Peyer's patch (tissue), 4 donors: ENCODE results near the gene PIGBOS1.

Source experiments
- CTCF ChIP-seq, 6 experiments: fragments of 450-650 bp in 4 of 6; fragments of 200-600 bp in 2 of 6; sonication (generic) in 1 of 6; IDR thresholded peaks; one replicate each; pipeline ENCODE4 v1.5.1; 2017 to 2019; ENCODE audit warnings: antibody characterized with exemption in 6 of 6, mild to moderate bottlenecking in 3 of 6, moderate library complexity in 1 of 6
- POLR2A ChIP-seq, 2 donors: fragments of 450-650 bp; IDR thresholded peaks; one replicate each; pipeline ENCODE4 v1.5.1; 2017; ENCODE audit warnings: antibody characterized with exemption in 2 of 2, mild to moderate bottlenecking in 2 of 2, moderate library complexity in 2 of 2

- TF ChIP-seq CTCF (IDR thresholded peaks at IDR 0.05) (no peak), POLR2A (IDR thresholded peaks at IDR 0.05) (no peak)
Observed at GRCh38 chr15:55334371-55334770, 15.4 kb upstream of the PIGBOS1 start.
